HG02870 (cell line): ENCODE measurements around the gene ASGR2.
"Not testable (repeated sequence)": the region's sequence is repeated elsewhere in the genome, so short reads cannot be mapped to it uniquely, and the experiment has no call there.

Source experiments
- ATAC-seq: cut with Tn5 transposase; IDR thresholded peaks from one replicate; pipeline ENCODE4 v1.9.1; 2021; ENCODE audit warnings: mild to moderate bottlenecking, moderate library complexity; ENCODE audit not compliant: unreplicated experiment

Gene ASGR2

GRCh38 chr17:7114241-7114874, at the start of gene ASGR2:
ASGR2 (minus strand) TSS chr17:7114822; CDS start chr17:7114240, 582 bp downstream.
- no peak for ATAC-seq

- not testable (repeated sequence) for ATAC-seq
Measured at GRCh38 chr17:7159571-7159970, 44.9 kb upstream of the ASGR2 start.

- not testable (repeated sequence) for ATAC-seq
Measured at GRCh38 chr17:7158424-7158823, 43.8 kb upstream of the ASGR2 start.

DNA sequence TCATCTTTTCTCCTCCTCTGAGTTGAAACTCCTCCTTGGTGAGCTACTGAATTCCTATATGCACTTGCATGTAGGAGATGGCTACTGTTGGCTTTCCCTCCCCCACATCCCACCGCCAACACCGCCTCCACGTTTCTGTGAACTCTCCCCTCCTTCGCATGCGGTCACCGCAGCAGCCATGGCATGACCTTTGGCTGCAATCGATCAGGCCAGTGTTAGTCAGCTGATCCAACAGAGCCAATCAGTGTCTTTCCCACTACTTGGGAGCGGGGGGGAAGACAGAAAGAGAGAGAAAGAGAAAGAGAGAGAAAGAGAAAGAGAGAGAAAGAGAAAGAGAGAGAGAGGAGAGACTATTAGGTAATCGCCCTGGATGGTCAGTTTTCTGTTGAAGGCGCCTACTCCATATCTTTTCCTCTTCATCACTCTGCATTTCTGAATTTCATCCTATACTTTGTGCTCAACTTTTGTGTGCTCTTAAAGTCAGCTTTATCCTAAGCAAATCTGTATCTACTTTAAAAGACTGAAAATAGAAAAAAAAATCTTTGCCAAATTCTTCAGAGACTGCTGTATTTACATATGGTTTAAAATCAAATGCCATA, 41.8 kb upstream of the ASGR2 start:
- no peak for ATAC-seq

- ATAC-seq, result no peak
Measured at GRCh38 chr17:7147772-7148171, 33.1 kb upstream of the ASGR2 start.

DNA sequence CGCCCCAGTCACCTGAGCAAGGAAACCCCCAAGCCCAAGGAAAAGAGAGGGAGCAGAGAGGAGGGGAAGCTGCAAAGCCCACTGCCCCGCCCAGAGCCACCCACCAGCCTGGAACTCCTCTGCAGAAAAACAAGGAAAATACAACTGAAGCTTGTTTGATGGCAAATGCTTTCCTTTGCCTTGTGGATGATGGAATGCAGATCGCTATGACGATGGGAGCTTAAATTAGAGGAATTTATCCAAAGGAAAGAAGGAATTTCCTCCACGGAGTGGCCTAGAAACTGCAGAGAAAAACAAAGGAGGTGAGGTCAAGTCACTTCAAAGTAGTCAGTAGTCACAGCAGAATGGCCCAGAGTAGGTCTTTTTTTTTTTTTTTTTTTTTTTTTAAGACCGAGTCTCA, 31.5 kb upstream of the ASGR2 start:
- no peak for ATAC-seq

- no peak for ATAC-seq
Measured at GRCh38 chr17:7144213-7144612, 29.6 kb upstream of the ASGR2 start.

- ATAC-seq, result no peak
Measured at GRCh38 chr17:7141824-7142223, 27.2 kb upstream of the ASGR2 start.

GRCh38 chr17:7139400-7139799, 24.8 kb upstream of the ASGR2 start:
- ATAC-seq, result no peak

DNA sequence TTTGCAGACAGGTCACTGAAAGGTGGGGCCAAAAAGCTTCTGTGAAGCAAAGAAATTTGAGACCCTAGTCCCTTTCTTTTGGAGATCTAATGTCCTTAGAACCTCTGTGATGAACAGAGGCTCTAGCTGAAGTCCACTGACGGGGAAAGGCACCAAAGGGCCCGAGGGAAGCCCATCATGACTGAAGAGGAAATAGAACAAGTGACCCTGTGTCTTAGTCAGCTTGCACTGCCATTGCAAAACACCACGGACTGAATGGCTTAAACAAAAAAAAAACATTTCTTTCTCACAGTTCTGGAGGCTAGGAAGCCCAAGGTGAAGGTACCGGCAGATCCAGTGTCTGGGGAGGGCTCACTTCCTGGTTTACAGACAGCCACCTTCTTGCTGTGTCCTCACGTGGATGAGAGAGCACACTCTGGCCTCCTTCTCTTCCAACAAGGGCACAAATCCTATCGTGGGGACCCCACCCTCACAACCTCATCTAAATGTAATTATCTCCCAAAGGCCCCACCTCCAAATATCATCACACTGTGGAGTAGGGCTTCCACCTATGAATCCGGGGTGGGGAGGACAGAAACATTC, 24.3 kb upstream of the ASGR2 start:
- no peak for ATAC-seq

DNA sequence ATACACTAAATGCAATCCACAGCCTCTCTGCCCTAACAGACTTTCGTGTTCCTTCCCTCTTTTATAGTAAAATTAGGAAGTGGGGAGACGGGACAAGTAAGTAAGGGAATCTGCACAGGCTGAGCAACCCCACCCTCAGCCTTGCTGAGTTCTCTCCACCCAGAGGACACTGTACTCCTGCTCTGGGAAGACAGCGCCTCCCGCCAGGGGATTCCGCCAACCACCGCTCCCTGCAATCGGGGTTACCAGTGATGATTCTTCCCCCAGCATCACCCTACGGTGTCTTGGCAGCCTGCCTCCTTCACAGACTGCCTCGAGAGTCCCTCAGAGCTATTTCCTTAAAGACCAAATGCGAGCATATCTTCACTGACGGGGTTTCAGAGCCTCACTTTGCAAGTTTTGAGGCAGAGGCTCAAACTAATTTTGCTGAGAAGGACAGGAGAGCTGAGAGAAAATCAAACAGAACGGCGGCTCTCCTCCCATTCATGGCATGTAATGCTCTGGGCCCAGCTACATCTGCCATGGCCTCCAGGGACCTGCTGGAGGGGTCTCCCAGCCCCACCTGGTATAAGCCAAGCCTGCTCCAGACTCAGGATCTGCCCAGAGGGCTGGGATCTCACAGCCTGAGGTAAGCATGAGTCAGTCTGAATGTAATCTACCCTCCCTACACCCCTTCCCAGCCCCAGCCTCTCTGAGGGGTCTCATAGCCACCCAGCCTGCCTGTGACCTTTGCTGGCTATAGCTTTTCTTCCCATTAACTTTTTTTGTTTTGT, 22.7 kb upstream of the ASGR2 start:
- no peak for ATAC-seq

- ATAC-seq, result no peak
Measured at GRCh38 chr17:7136266-7136877, 21.8 kb upstream of the ASGR2 start.

DNA sequence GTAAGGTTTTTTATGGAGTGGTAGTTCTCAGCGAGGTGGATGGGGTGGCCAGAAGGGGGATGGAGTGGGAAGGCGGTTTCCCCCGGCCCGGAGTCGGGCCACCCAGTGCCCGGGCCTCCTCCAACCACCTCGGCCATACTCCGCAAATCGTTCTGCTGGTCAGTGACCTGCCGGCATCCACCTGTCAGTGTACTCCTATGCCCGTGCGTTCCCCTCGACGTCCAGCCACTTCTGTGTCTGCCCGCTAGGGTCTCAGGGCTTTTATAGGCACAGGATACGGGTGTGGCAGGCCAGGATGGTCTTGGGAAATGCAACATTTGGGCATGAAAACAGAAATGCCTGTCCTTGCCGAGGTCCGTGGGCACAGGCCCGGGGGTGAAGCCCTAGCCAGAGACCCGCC, 19.3 kb upstream of the ASGR2 start:
- no peak for ATAC-seq

- ATAC-seq, result no peak
Measured at GRCh38 chr17:7133424-7133823, 18.8 kb upstream of the ASGR2 start.

DNA sequence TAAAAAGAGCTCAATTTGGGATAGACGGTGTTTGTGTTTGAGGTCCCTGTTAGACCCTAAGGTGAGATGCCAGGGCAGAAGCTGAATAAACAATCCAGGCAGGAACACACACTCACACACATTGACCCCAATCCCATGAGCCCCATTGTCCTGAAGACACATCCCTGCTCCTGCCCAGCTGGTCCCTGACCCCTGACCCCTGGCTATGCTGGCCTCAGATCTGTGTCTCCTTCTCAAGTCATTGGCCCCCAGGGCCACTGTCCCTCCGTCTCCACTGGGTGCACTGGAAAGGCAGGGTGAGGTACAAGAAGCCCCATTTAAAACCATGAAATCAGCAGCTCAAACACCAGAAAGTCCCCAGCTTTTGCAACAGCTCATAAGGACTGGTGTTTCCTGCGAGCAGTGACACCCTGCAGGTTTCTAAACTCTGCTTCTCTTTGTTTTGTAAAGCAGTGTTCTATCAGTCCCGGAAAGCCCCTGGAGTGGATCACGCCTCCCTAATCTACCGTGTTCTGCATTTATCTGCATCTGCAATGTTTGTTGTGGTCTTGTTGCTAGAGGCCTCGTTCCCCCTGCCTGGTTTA, 18.0 kb upstream of the ASGR2 start:
- no peak for ATAC-seq

- ATAC-seq, result no peak
Measured at GRCh38 chr17:7131423-7131791, 16.8 kb upstream of the ASGR2 start.

- ATAC-seq, result no peak
Measured at GRCh38 chr17:7130621-7131422, 16.2 kb upstream of the ASGR2 start.

DNA sequence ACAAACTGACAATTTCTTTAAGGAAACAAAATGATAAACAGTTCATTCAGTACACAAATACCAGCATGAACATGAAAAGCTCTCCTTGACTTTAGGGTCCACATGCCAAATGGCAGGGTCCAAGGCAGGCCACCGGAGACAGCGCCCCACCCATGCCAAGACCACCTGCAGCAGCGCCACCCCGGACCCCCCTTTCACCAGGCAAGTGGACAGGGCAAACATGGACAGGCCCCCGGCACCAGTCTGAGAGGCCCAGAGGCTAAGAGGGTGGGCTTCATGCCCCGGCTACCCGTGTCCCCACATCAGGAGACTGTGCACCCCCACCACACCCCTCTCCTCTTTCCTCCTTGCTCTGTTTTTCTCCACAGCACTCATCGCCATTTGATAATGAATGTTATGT, 14.7 kb upstream of the ASGR2 start:
- ATAC-seq, result no peak

DNA sequence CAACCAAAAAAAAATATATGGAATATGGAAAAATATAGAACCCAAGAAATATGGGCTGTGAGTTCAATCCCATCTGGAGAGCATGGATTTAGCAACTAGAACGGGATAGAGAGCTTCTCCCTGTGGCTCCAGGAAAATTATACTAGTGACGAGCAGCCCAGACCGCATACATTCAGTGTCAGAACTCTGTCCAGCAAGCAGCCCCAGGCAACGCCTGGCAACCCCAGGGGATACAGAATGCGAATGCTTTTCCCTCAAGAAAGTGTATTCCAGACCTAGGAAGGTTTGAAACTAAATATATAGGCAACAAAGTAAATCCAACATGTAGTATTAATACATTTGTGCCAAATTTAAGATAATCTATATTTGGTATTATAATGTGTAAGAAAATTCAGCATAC, 13.5 kb upstream of the ASGR2 start:
- no peak for ATAC-seq

GRCh38 chr17:7127501-7127900, 12.9 kb upstream of the ASGR2 start:
- not testable (repeated sequence) for ATAC-seq
